CD4-positive, alpha-beta T cell treated with Interleukin-15 for 1 hour (primary cell): ENCODE data around the gene CLNK.

Experiments
- DNase-seq: peaks from one replicate; pipeline ENCODE4 v3.0.0-alpha.2; 2020

Gene CLNK, protein sequence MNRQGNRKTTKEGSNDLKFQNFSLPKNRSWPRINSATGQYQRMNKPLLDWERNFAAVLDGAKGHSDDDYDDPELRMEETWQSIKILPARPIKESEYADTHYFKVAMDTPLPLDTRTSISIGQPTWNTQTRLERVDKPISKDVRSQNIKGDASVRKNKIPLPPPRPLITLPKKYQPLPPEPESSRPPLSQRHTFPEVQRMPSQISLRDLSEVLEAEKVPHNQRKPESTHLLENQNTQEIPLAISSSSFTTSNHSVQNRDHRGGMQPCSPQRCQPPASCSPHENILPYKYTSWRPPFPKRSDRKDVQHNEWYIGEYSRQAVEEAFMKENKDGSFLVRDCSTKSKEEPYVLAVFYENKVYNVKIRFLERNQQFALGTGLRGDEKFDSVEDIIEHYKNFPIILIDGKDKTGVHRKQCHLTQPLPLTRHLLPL

GRCh38 chr4:10684631-10685030, at the start of gene CLNK:
CLNK (minus strand) TSS chr4:10684768; CDS start chr4:10667869, 16,899 bp downstream.
- peak; percentile 33 for DNase-seq

GRCh38 chr4:10733481-10734062, 49.0 kb upstream of the CLNK start:
- DNase-seq, result no peak

GRCh38 chr4:10732914-10733415, 48.4 kb upstream of the CLNK start:
- no peak for DNase-seq

DNA sequence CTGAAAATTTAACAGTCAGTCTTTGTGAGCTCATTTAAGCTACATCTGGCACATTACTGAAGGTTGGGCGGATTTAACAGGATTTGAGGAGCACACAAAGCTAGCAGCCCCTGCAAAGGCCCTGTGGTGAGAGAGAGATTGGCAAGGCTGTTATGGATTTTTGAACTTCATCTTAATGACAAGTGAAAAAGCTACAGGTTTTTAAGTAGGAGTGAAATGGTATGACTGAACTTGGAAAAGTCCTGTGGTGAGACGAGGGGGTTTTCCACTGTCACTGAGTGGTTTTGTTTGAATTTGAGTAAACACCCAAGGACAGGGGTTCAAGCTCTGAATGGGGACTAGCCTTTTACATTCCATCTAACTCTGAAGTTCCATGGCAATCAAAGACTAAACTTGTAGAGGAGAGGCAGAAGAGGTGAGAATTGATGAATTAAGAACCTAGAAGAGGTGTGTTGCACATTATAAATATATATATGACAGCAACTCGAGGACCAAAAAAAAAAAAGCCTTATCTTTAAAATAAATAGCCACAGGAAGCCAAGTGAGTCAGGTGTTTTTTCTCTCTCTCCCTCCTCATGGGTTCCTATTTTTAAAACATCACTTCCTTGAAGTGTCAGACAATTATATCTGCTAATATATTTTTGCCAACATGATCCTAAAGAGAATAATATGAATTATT, 47.8 kb upstream of the CLNK start:
- DNase-seq, result no peak

GRCh38 chr4:10731690-10732089, 47.1 kb upstream of the CLNK start:
- DNase-seq, result no peak

- DNase-seq, result no peak
These were observed 46.6 kb upstream of the CLNK start for GRCh38 chr4:10731162-10731561.

DNA sequence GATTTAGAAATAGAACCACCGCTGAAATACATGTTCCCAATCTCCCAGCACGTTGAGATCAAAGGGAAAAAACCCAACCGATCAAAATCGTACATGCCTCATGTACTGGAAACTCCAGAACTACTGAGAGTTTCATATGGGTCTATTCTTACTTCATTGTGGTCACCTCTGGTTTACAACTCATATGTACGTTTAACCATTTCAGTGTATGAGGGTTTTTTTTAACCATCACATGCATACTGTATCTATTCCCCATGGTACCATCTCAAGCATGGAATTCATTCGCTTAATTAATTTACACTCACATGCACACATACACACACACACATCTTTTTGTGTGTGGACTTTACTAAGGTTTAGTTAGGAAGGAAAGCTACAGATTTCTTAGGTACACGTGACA, 46.0 kb upstream of the CLNK start:
- DNase-seq, result no peak

DNA sequence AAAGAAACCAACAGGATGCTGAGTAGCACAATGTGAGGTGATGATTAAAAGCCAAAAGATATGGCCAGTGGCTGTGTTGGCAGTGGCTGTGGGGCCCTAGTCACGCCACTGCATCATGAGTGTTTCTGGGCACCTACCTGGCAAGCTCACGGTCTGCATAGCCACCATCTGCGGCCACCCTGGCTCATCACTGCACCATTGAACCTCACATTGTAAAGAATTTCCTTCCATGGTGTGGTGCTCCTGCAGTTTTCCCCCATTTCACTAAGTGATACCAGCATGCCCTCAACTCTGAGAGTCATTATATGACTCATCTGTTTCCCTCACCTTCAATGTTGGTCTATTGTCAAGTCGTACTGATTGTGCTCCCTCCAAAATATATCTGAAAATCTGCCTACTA, 45.5 kb upstream of the CLNK start:
- no peak for DNase-seq

DNA sequence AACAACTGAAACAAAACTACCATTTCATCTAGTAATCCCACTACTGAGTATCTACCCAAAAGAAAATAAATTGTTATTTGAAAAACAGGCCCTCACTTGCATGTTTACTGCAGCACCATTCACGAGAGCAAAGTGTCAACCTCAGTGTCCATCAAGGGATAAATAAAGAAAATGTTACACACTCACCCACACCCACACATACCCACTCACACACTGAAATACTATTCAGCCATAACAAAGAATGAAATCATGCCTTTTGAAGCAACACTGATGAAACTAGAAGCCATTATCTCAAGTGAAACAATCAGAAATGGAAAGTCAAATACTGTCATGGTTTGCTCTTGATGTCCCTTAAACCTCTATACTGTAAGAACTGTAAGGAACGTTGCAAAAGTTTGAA, 44.8 kb upstream of the CLNK start:
- DNase-seq, result no peak

DNA sequence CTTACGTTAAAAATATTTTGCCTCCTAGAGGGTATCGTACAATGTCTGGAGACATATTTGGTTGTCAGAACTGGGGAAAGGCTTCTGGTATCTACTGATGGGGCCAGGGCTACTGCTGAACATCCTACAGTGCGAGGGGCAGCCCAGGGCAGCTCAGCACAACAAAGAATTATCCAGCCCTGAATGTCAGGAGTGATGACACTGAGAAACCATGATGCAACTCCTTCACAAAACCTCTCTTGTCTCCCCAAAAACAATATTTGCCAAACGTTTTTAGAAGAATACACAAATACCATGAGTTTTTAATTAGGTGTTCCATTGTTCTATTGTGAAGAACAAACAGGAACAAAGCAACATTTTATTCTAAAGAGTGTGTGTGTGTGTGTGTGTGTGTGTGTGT, 43.4 kb upstream of the CLNK start:
- no peak for DNase-seq

DNA sequence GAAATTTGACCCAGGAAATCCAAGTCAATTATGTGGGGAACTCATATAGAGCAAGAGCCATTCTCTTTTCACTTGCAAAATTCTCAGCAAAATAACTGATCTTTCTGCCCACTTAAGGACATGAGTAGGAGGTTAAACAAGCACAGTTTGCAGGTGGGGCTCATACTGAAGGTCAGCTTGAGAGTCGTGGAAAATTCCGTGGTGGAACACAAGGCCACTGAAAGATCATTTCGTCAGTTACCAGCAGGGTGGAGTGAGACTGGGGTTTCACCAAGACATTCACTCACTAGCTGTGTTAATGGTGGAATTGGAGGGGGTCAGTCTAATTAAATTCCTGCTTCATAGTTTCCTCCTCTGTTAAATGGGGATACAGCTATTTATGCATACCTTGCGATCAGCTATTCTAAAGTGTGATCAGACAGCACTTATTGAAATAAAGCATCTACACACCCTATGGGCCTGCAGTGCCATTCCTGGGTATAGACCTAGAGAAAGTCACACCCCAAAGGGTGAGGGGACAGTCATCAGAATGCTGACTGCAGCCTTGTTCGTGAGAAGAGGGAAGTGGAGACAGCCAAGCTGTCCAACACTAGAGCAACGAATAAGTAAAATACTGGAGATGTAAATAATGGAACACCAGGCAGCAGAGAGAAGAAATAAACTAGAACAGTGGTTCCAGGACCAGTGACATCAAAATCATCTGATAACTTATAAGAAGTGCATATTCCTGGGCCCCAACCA, 42.7 kb upstream of the CLNK start:
- no peak for DNase-seq

GRCh38 chr4:10722957-10723356, 38.4 kb upstream of the CLNK start:
- no peak for DNase-seq

DNA sequence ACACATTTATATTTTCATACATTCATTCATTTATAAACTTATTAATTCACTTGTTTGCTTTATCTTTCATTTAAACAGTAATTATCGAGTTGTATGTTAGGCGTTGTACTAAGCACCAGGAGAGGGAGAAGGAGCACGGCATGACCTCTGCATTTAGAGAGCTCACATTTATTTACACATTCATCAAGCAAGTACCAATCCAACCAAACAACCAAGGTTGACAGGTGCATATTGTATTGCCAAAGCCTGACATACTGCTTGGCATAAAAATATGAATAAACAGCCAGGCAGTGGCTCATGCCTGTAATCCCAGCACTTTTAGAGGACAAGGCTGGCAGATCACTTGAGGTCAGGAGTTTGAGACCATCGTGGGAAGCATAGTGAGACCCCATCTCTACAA, 37.0 kb upstream of the CLNK start:
- DNase-seq, result no peak

- DNase-seq, result no peak
These were observed 31.6 kb upstream of the CLNK start for GRCh38 chr4:10716163-10716562.

GRCh38 chr4:10715696-10716095, 31.1 kb upstream of the CLNK start:
- no peak for DNase-seq

GRCh38 chr4:10715135-10715534, 30.6 kb upstream of the CLNK start:
- DNase-seq, result no peak

GRCh38 chr4:10713591-10713990, 29.0 kb upstream of the CLNK start:
- DNase-seq, result no peak

GRCh38 chr4:10706236-10706635, 21.7 kb upstream of the CLNK start:
- DNase-seq, result no peak

- DNase-seq, result no peak
These were observed 19.9 kb upstream of the CLNK start for GRCh38 chr4:10704430-10704810.

DNA sequence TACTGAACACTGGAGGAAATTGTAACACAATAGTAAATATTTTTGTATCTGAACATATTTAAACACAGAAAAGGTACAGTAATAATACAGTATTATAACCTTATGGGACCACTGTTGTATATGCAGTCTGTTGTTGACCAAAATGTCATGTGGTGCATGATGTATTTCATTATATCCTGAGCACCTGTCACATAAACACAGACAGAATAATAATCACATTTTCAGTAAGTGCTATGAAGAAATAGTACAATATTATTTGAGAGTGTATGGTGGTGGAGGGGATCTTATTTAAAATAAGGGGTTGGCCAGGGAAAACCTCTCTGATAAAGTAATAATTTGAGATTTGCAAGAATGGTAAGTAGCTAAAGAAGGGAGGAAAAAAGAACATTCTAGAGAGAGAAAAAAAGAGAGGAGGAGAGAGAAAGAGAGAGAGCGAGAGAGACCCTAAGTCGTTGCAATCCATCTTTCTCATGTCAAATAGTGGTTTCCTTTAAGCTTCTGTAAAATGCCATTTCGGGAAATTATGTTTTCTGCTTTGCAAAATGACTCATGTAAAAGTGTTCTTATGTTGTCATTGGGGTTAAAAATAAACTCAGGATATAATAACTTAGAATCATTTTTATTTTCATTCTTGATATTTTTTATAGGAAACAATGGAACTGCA, 19.3 kb upstream of the CLNK start:
- no peak for DNase-seq

DNA sequence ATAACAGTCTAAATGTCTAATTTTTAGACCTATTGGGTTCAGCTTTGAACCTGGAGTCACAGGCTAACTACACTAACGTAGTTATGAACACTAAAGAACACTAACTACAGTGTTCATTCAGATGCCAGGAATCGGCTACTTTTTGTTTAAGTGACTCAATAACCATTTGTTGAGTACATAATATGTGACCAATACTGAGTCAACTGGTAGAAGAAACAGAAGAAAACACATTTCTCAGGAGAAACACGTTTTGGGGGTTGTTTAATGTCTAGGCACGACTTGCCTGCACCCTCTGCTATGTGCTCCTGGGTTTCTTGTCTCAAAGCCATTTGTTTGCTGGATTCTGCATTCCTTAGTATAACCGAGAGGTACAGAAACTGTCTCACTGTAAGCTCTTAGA, 18.6 kb upstream of the CLNK start:
- DNase-seq, result no peak

DNA sequence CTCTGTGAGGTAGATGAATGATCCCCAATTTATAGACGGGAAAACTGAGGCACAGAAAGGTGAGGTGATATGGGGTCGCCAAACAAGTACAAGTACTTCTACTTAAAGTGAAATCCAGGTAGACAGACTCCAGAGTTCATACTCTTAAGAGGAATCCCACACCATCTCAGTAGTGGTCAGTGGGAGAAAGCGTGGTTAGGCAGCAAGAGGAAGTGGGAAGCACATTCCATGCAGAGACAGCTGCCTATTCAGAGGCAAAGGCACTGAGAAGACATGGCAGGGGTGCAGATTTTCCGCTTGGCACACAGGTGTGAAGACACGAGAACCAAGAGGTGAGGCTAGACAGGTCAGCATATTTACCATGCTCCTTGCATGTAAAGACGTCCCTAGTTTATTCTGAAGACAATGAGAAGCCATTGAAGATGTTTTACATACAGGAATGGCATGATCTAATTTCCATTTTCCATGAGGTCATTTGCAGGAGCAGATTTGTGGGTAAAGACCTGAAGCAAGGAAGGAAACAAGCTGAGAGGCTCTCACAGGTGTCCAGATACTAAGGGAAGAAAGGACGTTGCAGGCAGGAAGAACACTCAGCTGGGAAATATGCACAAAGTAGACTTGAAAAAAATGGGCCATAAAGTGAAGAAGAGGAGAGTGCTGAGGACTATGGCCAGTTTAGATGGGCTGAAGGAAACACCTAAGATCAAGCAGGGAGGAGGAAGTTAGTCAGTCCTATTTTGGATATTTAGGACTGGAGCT, 17.3 kb upstream of the CLNK start:
- DNase-seq, result no peak
